Heart left ventricle (tissue), 16 donors: ENCODE results near the gene SPTLC3. TPM values are rescaled to one million over a fixed set of nuclear protein-coding genes. Genes with fewer than 3 reads are reported as not detected.

Experiments
- ATAC-seq, 4 donors: fragments of 200-7000 bp; cut with Tn5 transposase; one replicate each; pipeline ENCODE4 v1.9.1; 2020 to 2022; ENCODE audit warnings: moderate library complexity in 4 of 4, mild to moderate bottlenecking in 3 of 4, moderate number of reproducible peaks in 1 of 4
- DNase-seq, 5 donors: peaks; one replicate each; pipeline ENCODE4 v3.0.0-alpha.2; 2020
- H3K27ac ChIP-seq, 12 donors: fragments of 200-600 bp; sonication (generic) in 4 of 12; one replicate each; pipeline versions ENCODE4 v1.5.0 to v1.8.0; 2016 to 2022; ENCODE audit warnings: mild to moderate bottlenecking in 2 of 12
- H3K27me3 ChIP-seq, 9 donors: fragments of 200-600 bp; sonication (generic) in 2 of 9; one replicate each; pipeline versions ENCODE4 v1.5.1 to v1.8.0; 2016 to 2022; ENCODE audit warnings: mild to moderate bottlenecking in 3 of 9
- H3K36me3 ChIP-seq, 9 donors: fragments of 200-600 bp; sonication (generic) in 2 of 9; one replicate each; pipeline versions ENCODE4 v1.5.0 to v1.8.0; 2018 to 2022; ENCODE audit warnings: mild to moderate bottlenecking in 2 of 9
- H3K4me1 ChIP-seq, 12 donors: fragments of 200-600 bp; sonication (generic) in 4 of 12; one replicate each; pipeline versions ENCODE4 v1.5.0 to v1.8.0; 2016 to 2022; ENCODE audit warnings: mild to moderate bottlenecking in 3 of 12
- H3K4me3 ChIP-seq, 12 donors: fragments of 200-600 bp; sonication (generic) in 4 of 12; one replicate each; pipeline versions ENCODE4 v1.5.0 to v1.8.0; 2017 to 2022; ENCODE audit warnings: mild to moderate bottlenecking in 9 of 12, moderate library complexity in 4 of 12
- H3K9me3 ChIP-seq, 12 donors: fragments of 200-600 bp; sonication (generic) in 4 of 12; one replicate each; pipeline versions ENCODE4 v1.5.0 to v1.8.0; 2016 to 2022; ENCODE audit warnings: mild to moderate bottlenecking in 1 of 12
- POLR2A ChIP-seq, 2 donors: fragments of 450-650 bp; IDR thresholded peaks; one replicate each; pipeline ENCODE4 v1.6.1; 2017; ENCODE audit warnings: antibody characterized with exemption in 2 of 2, mild to moderate bottlenecking in 2 of 2, moderate library complexity in 2 of 2
- WGBS, 4 donors: extraction: QIAGEN DNeasy Blood & Tissue Kit in 2 of 4; methylation state at CpG; one replicate each; pipeline versions ENCODE4 v1.1.5 to v1.1.7; 2013 to 2018; 5-methylcytosine and 5-hydroxymethylcytosine counted together
- intact Hi-C, 10 donors: fragments of 100-400 bp; cut with DNase I; formaldehyde crosslinking; loops; one replicate each; pipeline versions ENCODE4 v1.11.1 to v1.14.2; 2022
- polyA plus RNA-seq, 2 donors: library from polyadenylated mRNA; stranded (reverse); fragments of 200-250 nt; gene quantifications; one replicate each; pipeline ENCODE4 v1.2.3, GENCODE V29; 2013
- total RNA-seq, 9 donors: library from RNA; depleted of rRNA in 2 of 9; stranded (reverse); fragments of >200 nt in 2 of 9; fragmentation: NEBNext Ultra II Directional in 3 of 9; extraction: Animal tissue kit (Norgen Biotek cat#: 25700) in 3 of 9; gene quantifications; one replicate each; pipeline versions ENCODE4 v1.1.0 to v1.2.4, GENCODE V29; 2016 to 2023
- TF ChIP-seq, protein P1 (sequence below), 12 donors: fragments of 200-600 bp; sonication (generic) in 4 of 12; IDR thresholded peaks; one replicate each; pipeline versions ENCODE4 v1.5.0 to v1.8.0; 2018 to 2022; ENCODE audit warnings: antibody characterized with exemption in 12 of 12, mild to moderate bottlenecking in 5 of 12
- donor health status: ischemic (EF 13 %, LVEDD 7.1; RV severe dilation, severe dysfunction).
- donor health status: healthy with polysubstance abuse.
- donor health status: DM: no; HTN: yes; CAD: no.
- donor health status: DM: no; HTN: no; CAD: no.
- donor health status: ischemic (EF 25% LVEDD 6.9; RV normal size, moderate dysfunction).
- donor health status: ischemic (EF 25% LVEDD 5.7; RV mildly dilated, moderate dysfunction).
- donor health status: healthy.
- donor health status: DM: yes; HTN: yes; CAD: no.
- donor health status: ischemic (EF 35%, LVEDD 5.7; RV mildly dilated, moderate dysfunction).
- donor health status: nonischemic (EF 11% LVEDD 7.7; RV severe dilation, severe dysfunction).
- donor health status: DM: yes; HTN: yes; CAD: no.
- donor health status: PGD.
- donor health status: ischemic (EF 29% LVEDD 5.4; RV normal size, mild dysfunction).
- donor health status: nonischemic (EF 23%, LVEDD 6.1; RV moderate dilation, normal function).

SPTLC3 gene
- total and polyA plus RNA-seq, 11 donors, result 0.57 to 15.4 (median 6.0) TPM

DNA sequence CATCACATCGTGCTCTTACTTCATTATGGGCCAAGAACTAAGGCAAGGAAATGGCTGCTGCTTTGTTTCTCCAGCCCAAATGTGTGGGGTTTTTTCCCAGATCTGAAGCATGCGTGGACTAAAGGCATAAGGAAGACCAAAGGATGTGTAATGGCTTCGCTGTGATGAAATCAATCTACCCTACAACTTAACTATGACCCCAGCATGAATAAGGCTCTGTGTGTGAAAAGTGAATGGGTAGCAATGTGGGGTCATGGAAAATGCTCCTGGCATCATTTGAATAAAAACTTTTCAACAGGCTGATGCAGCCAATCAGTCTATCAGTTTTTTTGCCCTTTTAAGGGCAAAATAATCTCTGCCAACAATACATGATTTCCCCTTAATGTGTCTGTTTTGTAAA lies 162.0 kb downstream of the SPTLC3 start:
- WGBS, 4 donors, result 55 to 89% (median 80%) methylated on average over 3 of the region's 3 CpGs
- Histone ChIP-seq H3K27ac (no peak overlapping the region), H3K4me3 (no peak overlapping the region), H3K27me3 (no peaks in the 10 kb centered on the region), H3K9me3 (peaks cover 0 to 10% (median 0%) of the 10 kb centered on the region in 12 donors), H3K4me1 (no peaks in the 10 kb centered on the region), H3K36me3 (no peaks in the 10 kb centered on the region)
- intact Hi-C loops, result no loop called here
- TF ChIP-seq POLR2A (IDR thresholded peaks at IDR 0.05), result no peak
- TF ChIP-seq, protein P1, sequence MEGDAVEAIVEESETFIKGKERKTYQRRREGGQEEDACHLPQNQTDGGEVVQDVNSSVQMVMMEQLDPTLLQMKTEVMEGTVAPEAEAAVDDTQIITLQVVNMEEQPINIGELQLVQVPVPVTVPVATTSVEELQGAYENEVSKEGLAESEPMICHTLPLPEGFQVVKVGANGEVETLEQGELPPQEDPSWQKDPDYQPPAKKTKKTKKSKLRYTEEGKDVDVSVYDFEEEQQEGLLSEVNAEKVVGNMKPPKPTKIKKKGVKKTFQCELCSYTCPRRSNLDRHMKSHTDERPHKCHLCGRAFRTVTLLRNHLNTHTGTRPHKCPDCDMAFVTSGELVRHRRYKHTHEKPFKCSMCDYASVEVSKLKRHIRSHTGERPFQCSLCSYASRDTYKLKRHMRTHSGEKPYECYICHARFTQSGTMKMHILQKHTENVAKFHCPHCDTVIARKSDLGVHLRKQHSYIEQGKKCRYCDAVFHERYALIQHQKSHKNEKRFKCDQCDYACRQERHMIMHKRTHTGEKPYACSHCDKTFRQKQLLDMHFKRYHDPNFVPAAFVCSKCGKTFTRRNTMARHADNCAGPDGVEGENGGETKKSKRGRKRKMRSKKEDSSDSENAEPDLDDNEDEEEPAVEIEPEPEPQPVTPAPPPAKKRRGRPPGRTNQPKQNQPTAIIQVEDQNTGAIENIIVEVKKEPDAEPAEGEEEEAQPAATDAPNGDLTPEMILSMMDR (IDR thresholded peaks at IDR 0.05), result no peak
- DNase-seq (no peak), ATAC-seq (no peak)

DNA sequence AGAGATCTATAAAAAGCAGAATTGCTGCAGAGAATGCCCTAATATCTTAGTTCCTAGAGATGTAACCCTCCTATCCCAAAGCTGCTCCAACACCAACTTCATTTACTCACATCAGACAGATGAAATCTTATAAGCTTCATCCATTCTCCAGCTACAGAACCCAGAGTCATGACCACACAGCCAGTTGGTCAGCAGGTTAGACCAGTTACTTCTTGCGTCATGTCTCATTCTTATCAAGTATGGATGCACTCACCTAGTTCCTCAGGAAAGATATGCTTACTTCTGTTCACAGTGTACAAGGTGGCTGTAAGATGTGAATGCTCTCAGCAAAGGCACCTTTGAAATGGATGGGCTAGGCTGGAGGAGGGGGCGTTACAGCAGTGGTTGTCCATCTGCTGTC lies 164.4 kb downstream of the SPTLC3 start:
- no peak for ATAC-seq
- H3K4me3 ChIP-seq, result no peak overlapping the region
- DNase-seq, result no peak
- no peak overlapping the region for H3K27ac ChIP-seq
- no peaks in the 10 kb centered on the region for H3K36me3 ChIP-seq
- 83 to 97% (median 87%) methylated on average over 2 of the region's 2 CpGs for WGBS, 4 donors
- intact Hi-C loops, result no loop called here
- H3K27me3 ChIP-seq, result no peaks in the 10 kb centered on the region
- no peaks in the 10 kb centered on the region for H3K4me1 ChIP-seq
- no peak for TF ChIP-seq POLR2A (IDR thresholded peaks at IDR 0.05)
- TF ChIP-seq, protein P1 (IDR thresholded peaks at IDR 0.05), result no peak
- H3K9me3 ChIP-seq, result peaks cover 0 to 21% (median 0%) of the 10 kb centered on the region in 12 donors

DNA sequence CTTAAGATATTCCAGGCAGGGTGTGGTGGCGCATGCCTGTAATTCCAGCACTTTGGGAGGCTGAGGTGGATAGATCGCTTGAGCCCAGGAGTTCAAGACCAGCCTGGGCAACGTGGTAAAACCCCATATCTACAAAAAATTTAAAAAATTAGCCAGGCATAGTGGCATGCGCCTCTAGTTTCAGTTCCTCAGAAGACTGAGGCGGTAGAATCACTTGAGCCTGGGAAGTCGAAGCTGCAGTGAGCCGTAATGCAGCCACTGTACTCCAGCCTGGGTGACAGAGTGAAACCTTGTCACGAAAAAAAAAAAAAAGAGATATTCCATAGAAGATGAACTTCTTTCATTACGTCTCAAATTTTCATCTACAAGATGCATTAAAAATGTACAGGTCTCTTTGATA lies 165.6 kb downstream of the SPTLC3 start:
- ATAC-seq, result no peak
- no peak overlapping the region for H3K4me3 ChIP-seq
- H3K27me3 ChIP-seq, result no peaks in the 10 kb centered on the region
- no peak overlapping the region for H3K27ac ChIP-seq
- no peaks in the 10 kb centered on the region for H3K36me3 ChIP-seq
- H3K4me1 ChIP-seq, result no peaks in the 10 kb centered on the region
- TF ChIP-seq, protein P1 (IDR thresholded peaks at IDR 0.05), result no peak
- no peak for TF ChIP-seq POLR2A (IDR thresholded peaks at IDR 0.05)
- WGBS, 4 donors, result 85 to 93% (median 88%) methylated on average over 9 of the region's 9 CpGs
- intact Hi-C loops, result no loop called here
- peaks cover 0 to 25% (median 0%) of the 10 kb centered on the region in 12 donors for H3K9me3 ChIP-seq
- DNase-seq, result no peak

DNA sequence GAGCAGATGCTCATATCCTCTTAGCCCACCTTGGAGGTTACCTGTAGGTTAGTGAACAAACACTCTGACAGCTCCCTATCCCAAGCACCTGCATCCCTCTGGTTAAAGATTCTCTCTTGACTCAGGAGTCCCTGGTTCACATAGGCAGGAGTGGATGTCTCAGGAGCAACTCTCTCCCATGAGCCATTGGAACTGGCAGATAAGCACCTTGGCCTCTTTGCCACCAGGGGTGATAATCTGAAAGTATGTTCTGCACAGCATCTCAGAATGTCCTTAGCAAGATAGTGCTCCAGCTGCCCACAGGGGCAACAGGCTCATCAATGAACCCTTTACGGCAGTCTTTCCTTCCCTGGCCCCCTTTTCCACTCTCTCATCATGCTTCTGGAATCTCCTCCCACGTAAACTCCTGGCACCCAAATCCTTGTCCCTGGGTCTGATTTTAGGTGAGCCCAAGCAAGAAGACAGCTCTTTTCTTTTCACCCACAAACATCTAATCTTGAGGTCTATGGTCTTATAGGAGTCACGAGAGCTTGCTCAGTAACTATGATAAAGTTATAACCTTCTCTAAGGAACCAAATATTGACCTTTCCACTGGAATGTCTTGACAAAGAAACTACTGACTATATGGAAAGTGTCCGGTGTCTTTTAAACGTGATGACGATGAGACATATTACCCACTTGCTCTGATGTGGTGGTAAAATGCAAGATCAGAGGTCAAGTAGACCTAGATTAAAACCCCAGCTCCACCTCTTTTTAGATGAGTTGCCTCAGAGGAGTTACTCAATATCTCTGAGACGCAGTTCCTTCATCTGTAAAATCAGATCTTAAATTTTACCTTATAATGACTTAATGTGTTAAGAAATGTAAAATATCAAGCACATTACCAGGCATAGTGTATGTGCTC lies 172.5 kb downstream of the SPTLC3 start:
- WGBS, 4 donors, result 64 to 73% (median 72%) methylated on average over 7 of the region's 7 CpGs
- Histone ChIP-seq H3K36me3 (no peaks in the 10 kb centered on the region), H3K27me3 (no peaks in the 10 kb centered on the region), H3K4me3 (no peak overlapping the region), H3K27ac (no peak overlapping the region), H3K9me3 (peaks cover 0 to 24% (median under 1%) of the 10 kb centered on the region in 12 donors), H3K4me1 (no peaks in the 10 kb centered on the region)
- no peak for DNase-seq
- TF ChIP-seq POLR2A (IDR thresholded peaks at IDR 0.05), result no peak
- TF ChIP-seq, protein P1 (IDR thresholded peaks at IDR 0.05), result no peak
- intact Hi-C loops, result no loop called here
- ATAC-seq, result no peak
